Adrenal gland (tissue), 12 donors: ENCODE data around the gene PXMP2. TPM values are rescaled to one million over a fixed set of nuclear protein-coding genes. Genes with fewer than 3 reads are reported as not detected.
A peak's percentile ranks its signal among the peaks of the same experiment; 100 is the strongest.

Experiments used
- DNase-seq, 7 donors: peaks; one replicate each; pipeline ENCODE4 v3.0.0-alpha.2; 2019 to 2020
- H3K27ac ChIP-seq, 5 donors: fragments of 200-600 bp; sonication (generic) in 4 of 5; 1 replicate in 3 of 5; 2 replicates in 2 of 5; pipeline versions ENCODE4 v1.5.1 to v1.8.0; 2016 to 2020; ENCODE audit warnings: mild to moderate bottlenecking in 1 of 5
- H3K27me3 ChIP-seq: fragments of 200-600 bp; 2 replicates; pipeline ENCODE4 v1.8.0; 2021
- H3K36me3 ChIP-seq, 2 donors: fragments of 200-600 bp; replicated peaks in 1 of 2; 1 replicate in 1 of 2; 2 replicates in 1 of 2; pipeline versions ENCODE4 v1.5.1 to v1.8.0; 2018 to 2022
- H3K4me1 ChIP-seq, 2 donors: fragments of 200-600 bp; replicated peaks in 1 of 2; 1 replicate in 1 of 2; 2 replicates in 1 of 2; pipeline versions ENCODE4 v1.5.1 to v1.8.0; 2018 to 2021
- H3K4me3 ChIP-seq, 4 donors: fragments of 200-600 bp; sonication (generic) in 3 of 4; one replicate each; pipeline ENCODE4 v1.5.1; 2016 to 2018
- H3K9me3 ChIP-seq, 3 donors: fragments of 200-600 bp; sonication (generic) in 1 of 3; replicated peaks in 1 of 3; 1 replicate in 2 of 3; 2 replicates in 1 of 3; pipeline versions ENCODE4 v1.5.1 to v1.8.0; 2016 to 2021
- POLR2A ChIP-seq, 2 donors: fragments of 450-650 bp; IDR thresholded peaks; one replicate each; pipeline ENCODE4 v1.6.1; 2017; ENCODE audit warnings: antibody characterized with exemption in 2 of 2, mild to moderate bottlenecking in 2 of 2, moderate library complexity in 1 of 2
- WGBS, 4 donors: extraction: QIAGEN DNeasy Blood & Tissue Kit in 2 of 4; methylation state at CpG; one replicate each; pipeline versions ENCODE4 v1.1.5 to v1.1.7; 2013 to 2017; 5-methylcytosine and 5-hydroxymethylcytosine counted together
- intact Hi-C, 2 donors: fragments of 100-400 bp; cut with DNase I; formaldehyde crosslinking; loops; one replicate each; pipeline versions ENCODE4 v1.14.1 to v1.15.0; 2022 to 2023
- polyA plus RNA-seq, 3 donors: library from polyadenylated mRNA; stranded (reverse); fragments of 200-250 nt in 2 of 3; fragments of 350-450 nt in 1 of 3; fragmentation: Illumina TruSeq in 1 of 3; extraction: RNeasy Lipid Tissue Mini Kit (QIAGEN cat#74804) in 1 of 3; gene quantifications; one replicate each; pipeline ENCODE4 v1.2.3, GENCODE V29; 2013 to 2014
- total RNA-seq, 9 donors: library from RNA; depleted of rRNA in 4 of 9; stranded (reverse); fragments of >200 nt in 4 of 9; fragments of 120-200 nt in 1 of 9; fragmentation: NEBNext Ultra II Directional in 1 of 9; extraction: Animal tissue kit (Norgen Biotek cat#: 25700) in 1 of 9; gene quantifications; one replicate each; pipeline versions ENCODE4 v1.1.0 to v1.2.4, GENCODE V29; 2013 to 2023
- TF ChIP-seq, protein P1 (sequence below), 6 experiments: fragments of 450-650 bp in 4 of 6; fragments of 200-600 bp in 2 of 6; sonication (generic) in 1 of 6; IDR thresholded peaks; 1 replicate in 5 of 6; 2 replicates in 1 of 6; pipeline versions ENCODE4 v1.5.1 to v1.8.0; 2016 to 2021; ENCODE audit warnings: antibody characterized with exemption in 6 of 6, mild to moderate bottlenecking in 2 of 6, moderate library complexity in 1 of 6
- donor health status: healthy with polysubstance abuse.
- donor health status: Bipolar disorder and iron deficiency.
- donor health status: DM: yes; HTN: yes; CAD: no.
- donor health status: DM: no; HTN: no; CAD: no.
- donor health status: DM: no; HTN: no; CAD: no.
- donor health status: DM: yes; HTN: yes; CAD: no.

The PXMP2 gene
- total and polyA plus RNA-seq, 12 donors = 8.2 to 51.7 (median 20.2) TPM

DNA sequence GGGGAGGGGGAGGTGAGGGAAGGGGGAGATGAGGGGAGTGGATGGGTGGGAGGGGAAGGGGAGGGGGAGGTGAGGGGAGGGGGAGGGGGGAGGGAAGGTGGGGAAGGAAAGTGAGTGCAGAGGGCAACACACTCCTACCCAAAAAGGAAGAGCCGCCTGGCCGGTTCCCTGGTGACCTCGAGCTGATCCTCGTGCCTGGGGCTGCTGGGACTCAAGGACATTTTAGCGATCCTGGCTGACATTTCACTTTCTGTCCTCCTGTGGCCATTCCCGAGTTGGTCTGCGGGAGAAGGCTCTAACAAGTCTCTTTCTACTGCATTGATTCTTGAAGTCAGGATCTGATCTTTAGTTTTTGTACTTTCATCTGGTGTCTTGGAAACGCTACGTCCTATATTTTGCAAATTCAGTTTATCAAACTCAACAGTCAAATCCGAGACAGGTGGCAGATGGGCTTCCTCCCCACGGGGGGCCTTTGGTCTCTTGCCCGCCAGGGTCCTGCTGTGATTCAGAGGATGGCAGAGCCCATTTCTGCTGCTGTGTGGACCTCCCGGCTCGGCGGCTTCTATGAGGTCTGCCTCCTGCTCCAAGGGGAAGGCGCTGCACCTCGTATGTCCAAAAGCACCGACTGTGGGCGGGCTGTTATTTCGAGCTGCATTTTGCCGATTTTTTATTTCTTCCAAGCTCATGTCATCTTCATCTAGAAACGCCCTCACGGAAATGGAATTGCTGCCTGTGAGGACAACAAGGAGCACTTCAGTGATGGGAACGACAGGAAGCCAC, 42.3 kb downstream of the PXMP2 start:
- TF ChIP-seq POLR2A (IDR thresholded peaks at IDR 0.05) = peak in 1 of 2 donors; percentile 6
- TF ChIP-seq, protein P1, sequence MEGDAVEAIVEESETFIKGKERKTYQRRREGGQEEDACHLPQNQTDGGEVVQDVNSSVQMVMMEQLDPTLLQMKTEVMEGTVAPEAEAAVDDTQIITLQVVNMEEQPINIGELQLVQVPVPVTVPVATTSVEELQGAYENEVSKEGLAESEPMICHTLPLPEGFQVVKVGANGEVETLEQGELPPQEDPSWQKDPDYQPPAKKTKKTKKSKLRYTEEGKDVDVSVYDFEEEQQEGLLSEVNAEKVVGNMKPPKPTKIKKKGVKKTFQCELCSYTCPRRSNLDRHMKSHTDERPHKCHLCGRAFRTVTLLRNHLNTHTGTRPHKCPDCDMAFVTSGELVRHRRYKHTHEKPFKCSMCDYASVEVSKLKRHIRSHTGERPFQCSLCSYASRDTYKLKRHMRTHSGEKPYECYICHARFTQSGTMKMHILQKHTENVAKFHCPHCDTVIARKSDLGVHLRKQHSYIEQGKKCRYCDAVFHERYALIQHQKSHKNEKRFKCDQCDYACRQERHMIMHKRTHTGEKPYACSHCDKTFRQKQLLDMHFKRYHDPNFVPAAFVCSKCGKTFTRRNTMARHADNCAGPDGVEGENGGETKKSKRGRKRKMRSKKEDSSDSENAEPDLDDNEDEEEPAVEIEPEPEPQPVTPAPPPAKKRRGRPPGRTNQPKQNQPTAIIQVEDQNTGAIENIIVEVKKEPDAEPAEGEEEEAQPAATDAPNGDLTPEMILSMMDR (IDR thresholded peaks at IDR 0.05) = no peak
- intact Hi-C loops = no loop called here
- peaks cover 5% of the 10 kb centered on the region in 2 donors for H3K4me1 ChIP-seq
- peaks cover 0 to 77% of the 10 kb centered on the region in 2 donors for H3K36me3 ChIP-seq
- no peaks in the 10 kb centered on the region for H3K9me3 ChIP-seq
- peak; percentile 67 to 86 (median 77) for DNase-seq
- peak overlapping the region in 4 of 5 donors; percentile 17 to 84 (median 62) for H3K27ac ChIP-seq
- H3K4me3 ChIP-seq = no peak overlapping the region
- H3K27me3 ChIP-seq = no peaks in the 10 kb centered on the region
- 55 to 72% (median 59%) methylated on average over 24 of the region's 24 CpGs for WGBS, 4 donors

DNA sequence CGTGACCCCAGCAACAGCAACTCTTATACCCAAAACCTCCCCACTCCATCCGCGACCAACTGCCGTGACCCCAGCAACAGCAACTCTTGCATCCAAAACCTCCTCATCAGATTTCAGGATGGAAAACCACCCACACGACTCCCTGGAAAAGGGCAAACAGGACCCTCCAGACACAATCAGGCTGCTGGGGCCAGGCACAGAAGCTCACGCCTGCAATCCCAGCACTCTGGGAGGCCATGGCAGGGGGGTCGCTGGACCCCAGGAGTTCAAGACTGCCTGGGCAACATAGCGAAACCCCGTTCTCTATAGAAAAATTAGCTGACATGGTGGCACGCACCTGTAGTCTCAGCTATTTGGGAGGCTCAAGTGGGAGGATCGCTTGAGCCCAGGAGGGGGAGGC, 43.0 kb downstream of the PXMP2 start:
- TF ChIP-seq, protein P1 (IDR thresholded peaks at IDR 0.05) = no peak
- no peak for TF ChIP-seq POLR2A (IDR thresholded peaks at IDR 0.05)
- WGBS, 4 donors = 68 to 96% (median 85%) methylated on average over 8 to 11 of the region's 11 CpGs
- no peak for DNase-seq
- no peak overlapping the region for H3K4me3 ChIP-seq
- no peaks in the 10 kb centered on the region for H3K27me3 ChIP-seq
- H3K27ac ChIP-seq = peak overlapping the region in 3 of 5 donors; percentile 42 to 84 (median 62)
- H3K9me3 ChIP-seq = no peaks in the 10 kb centered on the region
- peaks cover 0 to 77% of the 10 kb centered on the region in 2 donors for H3K36me3 ChIP-seq
- intact Hi-C loops = no loop called here
- H3K4me1 ChIP-seq = peaks cover 5% of the 10 kb centered on the region in 2 donors

DNA sequence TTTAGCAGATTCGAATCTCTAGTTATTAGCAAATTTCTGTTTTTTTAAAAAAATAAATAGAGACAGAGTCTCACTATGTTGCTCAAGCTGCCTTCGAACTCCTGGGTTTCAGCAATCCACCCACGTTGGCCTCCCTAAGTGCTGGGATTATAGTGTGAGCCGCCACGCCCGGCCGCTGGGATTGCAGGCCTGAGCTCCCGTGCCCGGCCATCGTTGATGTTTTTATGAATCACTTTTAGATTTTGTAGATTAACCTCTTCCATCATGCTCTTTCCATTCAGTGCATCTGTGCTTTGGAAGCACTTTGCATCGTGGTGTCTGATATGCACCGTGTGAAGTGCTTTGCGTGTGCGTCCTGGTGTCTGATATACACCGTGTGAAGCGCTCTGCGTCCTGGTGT, 44.2 kb downstream of the PXMP2 start:
- Histone ChIP-seq H3K9me3 (no peaks in the 10 kb centered on the region), H3K36me3 (peaks cover 0 to 77% of the 10 kb centered on the region in 2 donors), H3K27me3 (no peaks in the 10 kb centered on the region), H3K4me3 (no peak overlapping the region), H3K27ac (no peak overlapping the region), H3K4me1 (peaks cover 5% of the 10 kb centered on the region in 2 donors)
- intact Hi-C loops = no loop called here
- TF ChIP-seq, protein P1 (IDR thresholded peaks at IDR 0.05) = no peak
- TF ChIP-seq POLR2A (IDR thresholded peaks at IDR 0.05) = no peak
- no peak for DNase-seq
- WGBS, 4 donors = 91 to 94% (median 93%) methylated on average over 17 of the region's 17 CpGs

DNA sequence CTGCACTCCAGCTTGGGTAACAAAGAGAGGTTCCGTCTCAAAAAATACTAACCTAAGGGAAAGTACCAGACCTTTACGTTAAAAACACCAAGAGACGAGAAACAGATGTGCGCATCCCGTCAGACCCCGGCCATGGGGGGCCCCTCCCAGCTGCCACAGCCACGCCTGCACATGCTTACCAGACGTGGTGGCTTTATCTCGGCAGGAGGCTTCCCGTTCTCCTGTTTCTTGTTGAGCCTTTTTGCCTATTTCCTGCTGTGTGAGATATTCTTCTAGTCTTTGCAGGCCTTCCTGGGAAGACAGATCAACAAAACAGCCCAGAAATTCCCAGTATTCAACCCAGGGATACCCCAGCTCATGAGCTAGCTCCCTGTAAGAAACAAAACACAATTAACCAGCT, 46.8 kb downstream of the PXMP2 start:
- intact Hi-C loops = no loop called here
- Histone ChIP-seq H3K9me3 (no peaks in the 10 kb centered on the region), H3K36me3 (peaks cover 0 to 77% of the 10 kb centered on the region in 2 donors), H3K4me3 (no peak overlapping the region), H3K4me1 (peaks cover 5% of the 10 kb centered on the region in 2 donors), H3K27me3 (no peaks in the 10 kb centered on the region), H3K27ac (no peak overlapping the region)
- TF ChIP-seq, protein P1 (IDR thresholded peaks at IDR 0.05) = no peak
- 80 to 84% (median 83%) methylated on average over 10 of the region's 10 CpGs for WGBS, 4 donors
- no peak for DNase-seq
